Panc1 (cell line): Measurements from ENCODE around the gene CTDP1. TPM values are rescaled to one million over a fixed set of nuclear protein-coding genes. Genes with fewer than 3 reads are reported as not detected.

Experiments used
- ATAC-seq: fragments of 200-7000 bp; cut with Tn5 transposase; 2 replicates; pipeline ENCODE4 v1.9.1; 2020; ENCODE audit warnings: mild to moderate bottlenecking, moderate library complexity
- BruUV-seq: library from RNA; stranded (reverse); fragments of 400-500 nt; replicated peaks from 2 replicates; lab custom pipeline; 2021; lab: Mats Ljungman, UMichigan
- CTCF ChIA-PET: fragments of 300-600 bp; sonication (Branson Sonifier 250); formaldehyde crosslinking; loops from one replicate; lab custom pipeline; 2022; ENCODE audit warnings: antibody characterized with exemption; lab: Charles Lee
- POLR2A ChIA-PET: fragments of 300-600 bp; sonication (Branson Sonifier 250); formaldehyde crosslinking; loops from one replicate; lab custom pipeline; 2022; ENCODE audit warnings: antibody characterized with exemption; lab: Charles Lee
- DNase-seq: peaks from one replicate; pipeline ENCODE4 v3.0.0-alpha.2; 2010; ENCODE audit warnings: low read depth, low spot score
- H3K27ac ChIP-seq: 2 replicates; pipeline ENCODE4 v1.5.1; 2011; ENCODE audit warnings: mild to moderate bottlenecking, low read length, inconsistent platforms
- H3K27me3 ChIP-seq: fragments of 200-500 bp; sonication (Bioruptor generic); 2 replicates; pipeline ENCODE4 v1.6.0; 2014; ENCODE audit warnings: low read length, inconsistent platforms; ENCODE audit not compliant: control insufficient read depth, insufficient read depth
- H3K36me3 ChIP-seq: fragments of 200-500 bp; sonication (Bioruptor generic); 2 replicates; pipeline ENCODE4 v1.5.1; 2014; ENCODE audit warnings: inconsistent platforms, mild to moderate bottlenecking, low read length, moderate library complexity; ENCODE audit not compliant: control insufficient read depth, insufficient read depth
- H3K4me1 ChIP-seq: 2 replicates; pipeline ENCODE4 v1.5.1; 2011; ENCODE audit warnings: inconsistent platforms, mild to moderate bottlenecking, low read length, moderate library complexity; ENCODE audit not compliant: control insufficient read depth, insufficient read depth
- H3K4me3 ChIP-seq, 2 experiments: 2 replicates each; pipeline ENCODE4 v1.5.1; 2011 to 2012; ENCODE audit warnings: low read depth in 2 of 2, low read length in 2 of 2, mild to moderate bottlenecking in 2 of 2, inconsistent platforms in 1 of 2, moderate library complexity in 1 of 2
- H3K9me3 ChIP-seq: fragments of 200-500 bp; sonication (Bioruptor generic); 2 replicates; pipeline ENCODE4 v1.5.1; 2014; ENCODE audit warnings: low read depth, mild to moderate bottlenecking, inconsistent platforms, low read length, moderate library complexity; ENCODE audit not compliant: control insufficient read depth, insufficient read depth
- POLR2AphosphoS5 ChIP-seq: IDR thresholded peaks from 2 replicates; pipeline ENCODE4 v1.6.1; 2012; ENCODE audit warnings: mild to moderate bottlenecking, low read depth, low read length, moderate library complexity
- SIN3A ChIP-seq: IDR thresholded peaks from 2 replicates; pipeline ENCODE4 v1.6.1; 2012; ENCODE audit warnings: low read depth, mild to moderate bottlenecking, low read length, moderate library complexity, borderline replicate concordance; ENCODE audit not compliant: insufficient read depth
- TCF7L2 ChIP-seq: IDR thresholded peaks from 2 replicates; pipeline ENCODE4 v1.6.1; 2011; ENCODE audit warnings: mild to moderate bottlenecking, low read depth, low read length, inconsistent platforms
- in situ Hi-C: cut with HindIII; loops from 2 replicates; pipeline ENCODE4 v1.10.0; 2016; ENCODE audit warnings: low sequenced_read_pairs, low pct_unique_long_range_greater_than_20kb
- intact Hi-C: fragments of 100-400 bp; cut with micrococcal nuclease; formaldehyde crosslinking; loops from one replicate; pipeline ENCODE4 v1.10.0; 2022; ENCODE audit not compliant: unreplicated experiment
- total RNA-seq: library from RNA; stranded (reverse); gene quantifications from one replicate; pipeline ENCODE4 v1.2.1, GENCODE V29; 2021; ENCODE audit not compliant: unreplicated experiment
- TF ChIP-seq, protein P1 (sequence below): fragments of 450-650 bp; IDR thresholded peaks from 2 replicates; pipeline ENCODE4 v1.5.1; 2017; ENCODE audit warnings: mild to moderate bottlenecking
- TF ChIP-seq, protein P2 (sequence below), 2 experiments: IDR thresholded peaks; 2 replicates each; pipeline ENCODE4 v1.6.1; 2011 to 2012; ENCODE audit warnings: low read depth in 2 of 2, control low read depth in 1 of 2, low read length in 1 of 2, mild to moderate bottlenecking in 1 of 2, moderate library complexity in 1 of 2; ENCODE audit not compliant: insufficient read depth in 1 of 2

The CTDP1 gene
- total RNA-seq, 1 experiment from 2014 or later, result 52.8 TPM

DNA sequence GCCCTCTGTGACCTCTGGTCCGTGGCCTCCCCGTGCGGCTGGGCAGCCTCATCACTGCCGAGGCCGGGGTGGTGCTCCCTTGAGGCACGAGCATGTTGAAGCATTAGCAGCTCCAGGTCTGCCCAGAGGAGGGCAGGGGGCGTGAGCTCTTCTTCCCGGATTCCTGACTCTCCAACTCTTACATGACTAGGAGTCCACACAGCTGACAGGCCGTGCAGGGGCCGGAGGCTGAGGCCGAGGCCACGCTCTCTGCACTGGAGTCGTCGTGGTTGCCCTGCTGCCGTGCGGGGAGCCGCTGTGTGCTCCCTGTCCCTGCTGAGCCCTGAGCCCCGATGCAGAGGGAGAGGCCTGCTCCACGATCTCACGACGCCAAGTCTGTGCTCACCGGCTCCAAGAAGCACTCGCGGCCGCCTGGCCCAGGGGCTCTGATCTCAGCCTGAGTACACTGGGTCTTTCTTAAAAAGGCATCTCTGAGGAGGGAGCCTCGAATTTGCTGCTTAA is 98.7 kb downstream of the CTDP1 start:
- peak; percentile 6; the same call in 1 of the 2 replicates for ATAC-seq
- POLR2A ChIA-PET, result no interaction called here

DNA sequence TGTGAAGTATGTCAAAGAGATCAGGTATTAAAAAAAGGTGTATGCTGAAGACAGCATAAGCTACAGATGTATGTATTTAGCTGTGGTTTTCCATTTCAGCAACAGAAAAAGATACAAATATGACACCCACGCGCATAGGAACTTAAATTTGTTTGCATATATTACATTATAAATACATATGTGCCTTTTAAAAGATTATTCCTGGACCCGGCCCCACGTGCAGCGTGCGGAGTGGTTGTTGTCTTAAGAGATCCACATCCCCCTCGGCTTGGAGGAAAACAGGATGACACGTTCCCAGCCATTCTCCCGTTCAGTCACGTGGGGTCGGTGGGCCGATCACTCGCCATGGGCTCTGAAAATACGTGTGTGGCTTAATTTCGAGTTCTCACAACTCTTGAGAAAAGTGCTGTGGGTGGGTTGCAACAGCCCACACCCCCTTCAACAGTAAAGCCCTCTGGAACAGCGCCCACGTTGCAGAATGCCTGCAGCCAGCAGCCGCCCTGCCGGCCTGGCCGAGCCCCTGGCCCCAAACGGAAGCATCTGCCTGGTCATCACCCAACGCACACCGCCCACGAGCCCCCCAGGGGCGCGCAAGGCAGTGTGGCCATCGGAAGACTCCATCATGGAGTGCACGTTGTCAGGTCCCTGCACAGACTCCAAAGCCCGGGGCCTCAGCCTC is 99.6 kb downstream of the CTDP1 start:
- ChIA-PET POLR2A (no interaction called here), CTCF (no interaction called here)
- H3K9me3 ChIP-seq, result no peaks in the 10 kb centered on the region
- no peak for DNase-seq
- no peak overlapping the region for H3K4me3 ChIP-seq
- TF ChIP-seq POLR2AphosphoS5, result no peak
- TF ChIP-seq, protein P1, sequence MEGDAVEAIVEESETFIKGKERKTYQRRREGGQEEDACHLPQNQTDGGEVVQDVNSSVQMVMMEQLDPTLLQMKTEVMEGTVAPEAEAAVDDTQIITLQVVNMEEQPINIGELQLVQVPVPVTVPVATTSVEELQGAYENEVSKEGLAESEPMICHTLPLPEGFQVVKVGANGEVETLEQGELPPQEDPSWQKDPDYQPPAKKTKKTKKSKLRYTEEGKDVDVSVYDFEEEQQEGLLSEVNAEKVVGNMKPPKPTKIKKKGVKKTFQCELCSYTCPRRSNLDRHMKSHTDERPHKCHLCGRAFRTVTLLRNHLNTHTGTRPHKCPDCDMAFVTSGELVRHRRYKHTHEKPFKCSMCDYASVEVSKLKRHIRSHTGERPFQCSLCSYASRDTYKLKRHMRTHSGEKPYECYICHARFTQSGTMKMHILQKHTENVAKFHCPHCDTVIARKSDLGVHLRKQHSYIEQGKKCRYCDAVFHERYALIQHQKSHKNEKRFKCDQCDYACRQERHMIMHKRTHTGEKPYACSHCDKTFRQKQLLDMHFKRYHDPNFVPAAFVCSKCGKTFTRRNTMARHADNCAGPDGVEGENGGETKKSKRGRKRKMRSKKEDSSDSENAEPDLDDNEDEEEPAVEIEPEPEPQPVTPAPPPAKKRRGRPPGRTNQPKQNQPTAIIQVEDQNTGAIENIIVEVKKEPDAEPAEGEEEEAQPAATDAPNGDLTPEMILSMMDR, result no peak
- no peak for TF ChIP-seq TCF7L2
- no peak for TF ChIP-seq SIN3A
- TF ChIP-seq, protein P2, sequence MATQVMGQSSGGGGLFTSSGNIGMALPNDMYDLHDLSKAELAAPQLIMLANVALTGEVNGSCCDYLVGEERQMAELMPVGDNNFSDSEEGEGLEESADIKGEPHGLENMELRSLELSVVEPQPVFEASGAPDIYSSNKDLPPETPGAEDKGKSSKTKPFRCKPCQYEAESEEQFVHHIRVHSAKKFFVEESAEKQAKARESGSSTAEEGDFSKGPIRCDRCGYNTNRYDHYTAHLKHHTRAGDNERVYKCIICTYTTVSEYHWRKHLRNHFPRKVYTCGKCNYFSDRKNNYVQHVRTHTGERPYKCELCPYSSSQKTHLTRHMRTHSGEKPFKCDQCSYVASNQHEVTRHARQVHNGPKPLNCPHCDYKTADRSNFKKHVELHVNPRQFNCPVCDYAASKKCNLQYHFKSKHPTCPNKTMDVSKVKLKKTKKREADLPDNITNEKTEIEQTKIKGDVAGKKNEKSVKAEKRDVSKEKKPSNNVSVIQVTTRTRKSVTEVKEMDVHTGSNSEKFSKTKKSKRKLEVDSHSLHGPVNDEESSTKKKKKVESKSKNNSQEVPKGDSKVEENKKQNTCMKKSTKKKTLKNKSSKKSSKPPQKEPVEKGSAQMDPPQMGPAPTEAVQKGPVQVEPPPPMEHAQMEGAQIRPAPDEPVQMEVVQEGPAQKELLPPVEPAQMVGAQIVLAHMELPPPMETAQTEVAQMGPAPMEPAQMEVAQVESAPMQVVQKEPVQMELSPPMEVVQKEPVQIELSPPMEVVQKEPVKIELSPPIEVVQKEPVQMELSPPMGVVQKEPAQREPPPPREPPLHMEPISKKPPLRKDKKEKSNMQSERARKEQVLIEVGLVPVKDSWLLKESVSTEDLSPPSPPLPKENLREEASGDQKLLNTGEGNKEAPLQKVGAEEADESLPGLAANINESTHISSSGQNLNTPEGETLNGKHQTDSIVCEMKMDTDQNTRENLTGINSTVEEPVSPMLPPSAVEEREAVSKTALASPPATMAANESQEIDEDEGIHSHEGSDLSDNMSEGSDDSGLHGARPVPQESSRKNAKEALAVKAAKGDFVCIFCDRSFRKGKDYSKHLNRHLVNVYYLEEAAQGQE (IDR thresholded peaks at IDR 0.05; ENCODE audit: insufficient read depth in 1 of 2, low read depth in 2 of 2, low read length in 1 of 2), result no peak
- peaks cover 31% of the 10 kb centered on the region for H3K27me3 ChIP-seq
- BruUV-seq, result no TSS peak
- no peak overlapping the region for H3K27ac ChIP-seq
- in situ Hi-C loops (no loop called here), intact Hi-C loops (no loop called here)
- ATAC-seq, result no peak
- no peaks in the 10 kb centered on the region for H3K36me3 ChIP-seq
- H3K4me1 ChIP-seq, result no peaks in the 10 kb centered on the region

More for the DNA sequence above, 98.7 kb downstream of the CTDP1 start:
- no peaks in the 10 kb centered on the region for H3K9me3 ChIP-seq
- no TSS peak for BruUV-seq
- H3K27me3 ChIP-seq, result peaks cover 34% of the 10 kb centered on the region
- H3K36me3 ChIP-seq, result no peaks in the 10 kb centered on the region
- CTCF ChIA-PET, result interaction anchor here (0.5 kb wide), 2 partner anchors 32 to 263 kb away, joined by 3 read pairs; no protein-coding TSS in a partner anchor
- TF ChIP-seq POLR2AphosphoS5 (no peak), TCF7L2 (no peak)
- TF ChIP-seq, protein P1, result no peak
- no peak overlapping the region for H3K4me3 ChIP-seq
- H3K27ac ChIP-seq, result no peak overlapping the region
- H3K4me1 ChIP-seq, result no peaks in the 10 kb centered on the region
- intact Hi-C loops, result no loop called here
- in situ Hi-C loops, result no loop called here
- no peak for DNase-seq
